Tibial nerve (tissue), 4 donors: ENCODE results near the gene TRAF7. TPM values are rescaled to one million over a fixed set of nuclear protein-coding genes. Genes with fewer than 3 reads are reported as not detected.

ENCODE experiments used
- DNase-seq, 2 donors: peaks; one replicate each; pipeline ENCODE4 v3.0.0-alpha.2; 2019; ENCODE audit warnings: low spot score in 2 of 2
- H3K27ac ChIP-seq, 4 donors: fragments of 200-600 bp; sonication (generic) in 3 of 4; one replicate each; pipeline ENCODE4 v1.5.1; 2017 to 2019; ENCODE audit warnings: mild to moderate bottlenecking in 1 of 4
- H3K27me3 ChIP-seq, 2 donors: fragments of 200-600 bp; sonication (generic) in 1 of 2; one replicate each; pipeline versions ENCODE4 v1.5.1 to v1.6.0; 2017 to 2019
- H3K36me3 ChIP-seq, 3 donors: fragments of 200-600 bp; sonication (generic); one replicate each; pipeline ENCODE4 v1.5.1; 2018 to 2019
- H3K4me1 ChIP-seq, 4 donors: fragments of 200-600 bp; sonication (generic) in 3 of 4; one replicate each; pipeline ENCODE4 v1.5.1; 2017 to 2019
- H3K4me3 ChIP-seq, 4 donors: fragments of 200-600 bp; sonication (generic) in 3 of 4; one replicate each; pipeline ENCODE4 v1.5.1; 2017 to 2019; ENCODE audit warnings: mild to moderate bottlenecking in 1 of 4, moderate library complexity in 1 of 4
- H3K9me3 ChIP-seq, 4 donors: fragments of 200-600 bp; sonication (generic) in 3 of 4; one replicate each; pipeline ENCODE4 v1.5.1; 2017 to 2019
- CTCF ChIP-seq, 5 experiments: fragments of 200-600 bp in 3 of 5; fragments of 450-650 bp in 2 of 5; sonication (generic) in 3 of 5; IDR thresholded peaks; one replicate each; pipeline ENCODE4 v1.5.1; 2016 to 2019; ENCODE audit warnings: antibody characterized with exemption in 5 of 5, mild to moderate bottlenecking in 3 of 5, moderate library complexity in 2 of 5
- EP300 ChIP-seq, 2 donors: sonication (generic); formaldehyde crosslinking; IDR thresholded peaks; one replicate each; pipeline ENCODE4 v1.6.1; 2017; ENCODE audit warnings: antibody characterized with exemption in 2 of 2, mild to moderate bottlenecking in 1 of 2
- POLR2A ChIP-seq, 2 donors: fragments of 450-650 bp; IDR thresholded peaks; one replicate each; pipeline ENCODE4 v1.6.1; 2017; ENCODE audit warnings: antibody characterized with exemption in 2 of 2, mild to moderate bottlenecking in 2 of 2, moderate library complexity in 2 of 2
- WGBS, 2 donors: methylation state at CpG; one replicate each; pipeline ENCODE4 v1.1.5; 2018; 5-methylcytosine and 5-hydroxymethylcytosine counted together
- total RNA-seq, 4 donors: library from RNA; depleted of rRNA; stranded (reverse); fragments of >200 nt; gene quantifications; one replicate each; pipeline ENCODE4 v1.1.0, GENCODE V29; 2016

Gene TRAF7
- total RNA-seq, 4 donors from 2014 or later: 29.1 to 53.7 (median 38.4) TPM

- Histone ChIP-seq H3K4me1 (peaks cover 0 to 36% (median 12%) of the 10 kb centered on the region in 4 donors), H3K4me3 (no peak overlapping the region)
- 87 to 98% methylated on average over 12 to 17 of the region's 23 CpGs for WGBS, 2 donors
These were observed 51.3 kb downstream of the TRAF7 start for GRCh38 chr16:2206780-2207433.

DNA sequence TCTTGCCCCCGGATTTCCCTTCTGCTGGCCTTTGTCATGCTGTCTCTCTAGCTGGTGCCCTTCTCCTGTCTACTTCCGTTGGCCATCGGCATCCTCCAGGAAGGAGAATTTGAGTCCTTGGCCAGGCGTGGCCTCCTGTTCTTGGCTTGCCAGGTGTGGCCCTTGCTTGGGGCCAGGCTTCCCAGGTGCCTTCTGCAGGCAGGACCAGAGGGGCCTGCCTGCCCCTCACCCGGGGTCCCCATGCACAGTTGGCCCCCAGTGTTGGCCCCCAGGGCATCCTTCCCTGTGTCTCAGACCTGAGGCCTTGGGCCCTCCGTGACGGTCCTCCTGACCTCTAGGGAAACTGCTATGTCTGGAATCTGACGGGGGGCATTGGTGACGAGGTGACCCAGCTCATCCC, 52.3 kb downstream of the TRAF7 start:
- TF ChIP-seq CTCF (IDR thresholded peaks at IDR 0.05) (no peak), POLR2A (IDR thresholded peaks at IDR 0.05) (no peak), EP300 (IDR thresholded peaks at IDR 0.05) (no peak)
- H3K27me3 ChIP-seq: no peaks in the 10 kb centered on the region
- peaks cover 0 to 48% (median 14%) of the 10 kb centered on the region in 3 donors for H3K36me3 ChIP-seq
- H3K4me3 ChIP-seq: no peak overlapping the region
- 87 to 91% methylated on average over 9 of the region's 9 CpGs for WGBS, 2 donors
- H3K9me3 ChIP-seq: no peaks in the 10 kb centered on the region
- no peak for DNase-seq
- H3K27ac ChIP-seq: no peak overlapping the region
- peaks cover 0 to 46% (median 18%) of the 10 kb centered on the region in 4 donors for H3K4me1 ChIP-seq

More at GRCh38 chr16:2206780-2207433, 51.3 kb downstream of the TRAF7 start:
- no peaks in the 10 kb centered on the region for H3K27me3 ChIP-seq
- peak overlapping the region in 1 of 4 donors; percentile 94 for H3K27ac ChIP-seq
- no peaks in the 10 kb centered on the region for H3K9me3 ChIP-seq
- no peak for DNase-seq
- TF ChIP-seq POLR2A (IDR thresholded peaks at IDR 0.05): no peak
- no peak for TF ChIP-seq CTCF (IDR thresholded peaks at IDR 0.05)
- TF ChIP-seq EP300 (IDR thresholded peaks at IDR 0.05): no peak
- H3K36me3 ChIP-seq: peaks cover 0 to 42% (median 14%) of the 10 kb centered on the region in 3 donors

DNA sequence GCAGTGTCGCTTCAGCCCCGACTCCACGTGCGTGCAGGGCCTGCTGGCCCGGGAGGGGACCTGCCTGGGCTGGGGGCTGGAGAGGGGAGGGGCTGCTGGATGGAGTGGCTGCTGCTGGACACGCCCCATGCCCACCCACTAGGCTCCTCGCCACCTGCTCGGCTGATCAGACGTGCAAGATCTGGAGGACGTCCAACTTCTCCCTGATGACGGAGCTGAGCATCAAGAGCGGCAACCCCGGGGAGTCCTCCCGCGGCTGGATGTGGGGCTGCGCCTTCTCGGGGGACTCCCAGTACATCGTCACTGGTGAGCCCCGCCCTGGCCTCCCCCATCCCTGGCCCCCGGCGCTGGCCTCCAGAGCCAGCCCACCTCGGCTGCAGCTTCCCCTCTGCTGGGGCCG, 52.7 kb downstream of the TRAF7 start:
- Histone ChIP-seq H3K9me3 (no peaks in the 10 kb centered on the region), H3K4me3 (no peak overlapping the region), H3K27me3 (no peaks in the 10 kb centered on the region), H3K36me3 (peaks cover 0 to 48% (median 14%) of the 10 kb centered on the region in 3 donors), H3K27ac (no peak overlapping the region), H3K4me1 (peaks cover 0 to 50% (median 22%) of the 10 kb centered on the region in 4 donors)
- 79 to 85% methylated on average over 14 to 23 of the region's 23 CpGs for WGBS, 2 donors
- TF ChIP-seq POLR2A (IDR thresholded peaks at IDR 0.05) (no peak), EP300 (IDR thresholded peaks at IDR 0.05) (no peak), CTCF (IDR thresholded peaks at IDR 0.05) (no peak)
- no peak for DNase-seq

DNA sequence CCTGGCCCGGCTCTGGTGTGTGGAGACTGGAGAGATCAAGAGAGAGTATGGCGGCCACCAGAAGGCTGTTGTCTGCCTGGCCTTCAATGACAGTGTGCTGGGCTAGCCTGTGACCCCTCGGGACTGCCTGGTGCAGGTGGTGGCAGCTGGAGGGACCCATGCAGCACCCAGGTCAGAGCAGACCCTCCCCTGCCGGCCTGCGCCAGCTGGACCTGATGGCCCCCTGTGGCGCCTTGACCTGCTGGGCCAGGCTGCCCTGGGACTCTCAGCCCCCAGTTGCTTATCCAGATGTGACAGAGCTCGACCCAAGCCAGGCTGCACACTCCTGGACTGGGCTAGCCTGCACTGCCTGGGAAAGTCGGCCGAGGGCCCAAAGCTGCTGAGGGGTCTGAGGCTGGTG, 53.2 kb downstream of the TRAF7 start:
- TF ChIP-seq CTCF (IDR thresholded peaks at IDR 0.05): no peak
- no peak for TF ChIP-seq EP300 (IDR thresholded peaks at IDR 0.05)
- no peak for TF ChIP-seq POLR2A (IDR thresholded peaks at IDR 0.05)
- no peaks in the 10 kb centered on the region for H3K9me3 ChIP-seq
- peaks cover 0 to 48% (median 14%) of the 10 kb centered on the region in 3 donors for H3K36me3 ChIP-seq
- no peak overlapping the region for H3K27ac ChIP-seq
- H3K27me3 ChIP-seq: no peaks in the 10 kb centered on the region
- no peak for DNase-seq
- H3K4me1 ChIP-seq: peaks cover 0 to 55% (median 27%) of the 10 kb centered on the region in 4 donors
- 78 to 92% methylated on average over 4 to 9 of the region's 9 CpGs for WGBS, 2 donors
- H3K4me3 ChIP-seq: no peak overlapping the region

DNA sequence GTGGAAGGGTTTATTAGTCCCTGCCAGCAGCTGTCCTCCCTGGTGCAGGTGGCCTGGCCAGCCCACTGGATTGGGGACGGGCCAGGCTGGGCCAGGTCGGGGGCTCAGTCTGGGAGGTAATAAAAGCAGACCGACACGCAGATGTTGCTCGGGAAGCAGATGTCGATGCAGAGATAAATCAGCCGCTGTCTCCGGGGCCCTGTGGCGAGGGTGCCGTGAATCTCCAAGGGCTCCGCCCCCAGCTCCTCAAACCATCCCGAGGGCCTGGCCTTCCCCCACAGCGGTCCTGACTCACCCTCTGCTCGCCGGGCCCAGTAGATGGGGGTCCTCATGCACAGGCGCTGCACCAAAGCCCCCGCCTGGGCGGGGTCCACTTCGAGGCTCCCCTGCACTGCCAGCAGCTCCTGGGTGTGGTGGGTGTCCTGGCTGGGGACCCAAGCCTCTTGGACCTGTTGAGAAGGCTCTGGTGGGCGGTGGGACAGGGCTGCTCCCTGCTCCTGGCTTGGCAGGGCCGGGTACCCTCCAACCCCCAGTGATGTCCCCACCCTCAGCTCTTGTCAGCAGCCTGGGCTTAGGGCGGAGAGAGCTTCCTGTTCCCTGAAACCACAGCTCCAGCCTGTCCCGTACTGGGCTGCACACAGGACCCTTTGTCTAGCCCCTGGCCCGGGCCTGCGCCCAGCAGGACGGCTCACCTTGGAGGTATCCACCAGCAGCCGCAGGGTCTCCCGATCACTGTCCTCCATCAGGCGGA, 53.9 kb downstream of the TRAF7 start:
- 78 to 79% methylated on average over 17 to 21 of the region's 29 CpGs for WGBS, 2 donors
- TF ChIP-seq POLR2A (IDR thresholded peaks at IDR 0.05) (no peak), EP300 (IDR thresholded peaks at IDR 0.05) (no peak), CTCF (IDR thresholded peaks at IDR 0.05) (no peak)
- H3K4me1 ChIP-seq: peaks cover 0 to 60% (median 31%) of the 10 kb centered on the region in 4 donors

More for the DNA sequence above, 53.9 kb downstream of the TRAF7 start:
- Histone ChIP-seq H3K4me3 (no peak overlapping the region), H3K9me3 (no peaks in the 10 kb centered on the region), H3K27ac (no peak overlapping the region), H3K27me3 (no peaks in the 10 kb centered on the region), H3K36me3 (peaks cover 0 to 48% (median 14%) of the 10 kb centered on the region in 3 donors)
- DNase-seq: no peak
